Bronchial epithelial cell (primary cell): ENCODE data around the gene CADPS2. TPM values are rescaled to one million over a fixed set of nuclear protein-coding genes. Genes with fewer than 3 reads are reported as not detected.

Experiments
- DNase-seq: peaks from one replicate; pipeline ENCODE4 v3.0.0-alpha.2; 2010; ENCODE audit warnings: low read depth
- FAIRE-seq: peaks from 2 replicates; lab custom pipeline; 2011; peaks lifted over from hg19 to GRCh38; lab: Jason Lieb, UNC
- H3K27me3 ChIP-seq: 2 replicates; pipeline ENCODE4 v1.5.1; 2011; ENCODE audit warnings: low read length; ENCODE audit not compliant: control insufficient read depth, insufficient read depth
- H3K36me3 ChIP-seq: 2 replicates; pipeline ENCODE4 v1.5.1; 2011; ENCODE audit warnings: low read length; ENCODE audit not compliant: control insufficient read depth, insufficient read depth
- H3K4me3 ChIP-seq: 2 replicates; pipeline ENCODE4 v1.5.1; 2011; ENCODE audit warnings: mild to moderate bottlenecking, low read depth, low read length, control low read depth
- CTCF ChIP-seq: IDR thresholded peaks from 2 replicates; pipeline ENCODE4 v1.5.1; 2011; ENCODE audit warnings: mild to moderate bottlenecking, moderate library complexity, low read length, control low read depth, inconsistent platforms; ENCODE audit not compliant: insufficient read depth, severe bottlenecking
- total RNA-seq: library from RNA; depleted of rRNA; stranded (reverse); fragments of >200 nt; gene quantifications from 2 replicates; pipeline ENCODE4 v1.2.1, GENCODE V29; 2014

Gene CADPS2
- total RNA-seq, 1 donor from 2014 or later = 4.2 TPM

- FAIRE-seq (no peak), DNase-seq (peak; percentile 62)
- TF ChIP-seq CTCF = peak; percentile 32
- Histone ChIP-seq H3K36me3 (no peaks in the 10 kb centered on the region), H3K27me3 (no peaks in the 10 kb centered on the region), H3K4me3 (peak overlapping the region; percentile 76)
Observed at GRCh38 chr7:122887198-122887597, 938 bp upstream of the CADPS2 start.

- no peaks in the 10 kb centered on the region for H3K36me3 ChIP-seq
- H3K27me3 ChIP-seq = no peaks in the 10 kb centered on the region
- peak; percentile 26 for DNase-seq
- H3K4me3 ChIP-seq = peak overlapping the region; percentile 76
- FAIRE-seq = no peak
- peak; percentile 16 for TF ChIP-seq CTCF
Observed at GRCh38 chr7:122885583-122886356, 490 bp downstream of the CADPS2 start.

GRCh38 chr7:122884186-122884585 is 2.1 kb downstream of the CADPS2 start:
- DNase-seq (peak; percentile 70), FAIRE-seq (no peak)
- no peak for TF ChIP-seq CTCF
- Histone ChIP-seq H3K4me3 (no peak overlapping the region), H3K27me3 (no peaks in the 10 kb centered on the region), H3K36me3 (no peaks in the 10 kb centered on the region)

GRCh38 chr7:122883049-122883680 is 3.1 kb downstream of the CADPS2 start:
- TF ChIP-seq CTCF = no peak
- FAIRE-seq (no peak), DNase-seq (no peak)
- no peaks in the 10 kb centered on the region for H3K27me3 ChIP-seq
- no peak overlapping the region for H3K4me3 ChIP-seq
- H3K36me3 ChIP-seq = no peaks in the 10 kb centered on the region

- no peaks in the 10 kb centered on the region for H3K36me3 ChIP-seq
- FAIRE-seq (no peak), DNase-seq (no peak)
- H3K27me3 ChIP-seq = no peaks in the 10 kb centered on the region
- no peak for TF ChIP-seq CTCF
- no peak overlapping the region for H3K4me3 ChIP-seq
Observed at GRCh38 chr7:122881324-122881723, 4.9 kb downstream of the CADPS2 start.
